Caco-2 (cell line): ENCODE results near the gene SLC39A11. TPM values are rescaled to one million over a fixed set of nuclear protein-coding genes. Genes with fewer than 3 reads are reported as not detected.

Experiments
- BruUV-seq: library from RNA; stranded (reverse); fragments of 400-500 nt; replicated peaks from 2 replicates; lab custom pipeline; 2021; lab: Mats Ljungman, UMichigan
- CTCF ChIA-PET: fragments of 300-600 bp; sonication (Branson Sonifier 250); formaldehyde crosslinking; loops from one replicate; lab custom pipeline; 2022; ENCODE audit warnings: antibody characterized with exemption; lab: Charles Lee
- POLR2A ChIA-PET: fragments of 300-600 bp; sonication (Branson Sonifier 250); formaldehyde crosslinking; loops from one replicate; lab custom pipeline; 2022; ENCODE audit warnings: antibody characterized with exemption; lab: Charles Lee
- DNase-seq, 2 experiments: peaks; one replicate each; pipeline versions ENCODE4 v3.0.0 to v3.0.0-alpha.2; 2020 to 2022
- H3K27me3 ChIP-seq: replicated peaks from 2 replicates; pipeline ENCODE4 v1.6.0; 2011; ENCODE audit warnings: low read length; ENCODE audit not compliant: control insufficient read depth, insufficient read depth
- H3K36me3 ChIP-seq: 2 replicates; pipeline ENCODE4 v1.5.1; 2011; ENCODE audit warnings: low read length; ENCODE audit not compliant: control insufficient read depth, insufficient read depth
- H3K4me1 ChIP-seq: fragments of 250-450 bp; sonication (Bioruptor Pico); 2 replicates; pipeline ENCODE4 v1.5.1; 2020; ENCODE audit warnings: mild to moderate bottlenecking
- H3K4me3 ChIP-seq: 2 replicates; pipeline ENCODE4 v1.5.1; 2011; ENCODE audit warnings: low read depth, mild to moderate bottlenecking, control low read depth, low read length
- H3K9me3 ChIP-seq: fragments of 250-450 bp; sonication (Bioruptor Pico); 2 replicates; pipeline ENCODE4 v1.5.1; 2020; ENCODE audit warnings: mild to moderate bottlenecking, moderate library complexity
- H3K27ac Mint-ChIP-seq: one replicate; pipeline ENCODE4 v1.8.0; 2022; ENCODE audit warnings: mixed read lengths; ENCODE audit not compliant: unreplicated experiment
- H3K27me3 Mint-ChIP-seq: one replicate; pipeline ENCODE4 v1.8.0; 2022; ENCODE audit warnings: mixed read lengths; ENCODE audit not compliant: insufficient read depth, unreplicated experiment
- H3K36me3 Mint-ChIP-seq: one replicate; pipeline ENCODE4 v1.8.0; 2022; ENCODE audit warnings: mild to moderate bottlenecking, mixed read lengths; ENCODE audit not compliant: insufficient read depth, unreplicated experiment
- H3K4me1 Mint-ChIP-seq: one replicate; pipeline ENCODE4 v1.8.0; 2022; ENCODE audit warnings: low read depth, mixed read lengths; ENCODE audit not compliant: unreplicated experiment
- H3K4me3 Mint-ChIP-seq: one replicate; pipeline ENCODE4 v1.8.0; 2022; ENCODE audit warnings: mild to moderate bottlenecking, moderate library complexity, mixed read lengths; ENCODE audit not compliant: unreplicated experiment
- H3K9me3 Mint-ChIP-seq: one replicate; pipeline ENCODE4 v1.8.0; 2022; ENCODE audit warnings: mixed read lengths; ENCODE audit not compliant: unreplicated experiment
- intact Hi-C: fragments of 100-400 bp; cut with micrococcal nuclease; formaldehyde crosslinking; loops from one replicate; pipeline ENCODE4 v1.10.0; 2022; ENCODE audit not compliant: unreplicated experiment
- total RNA-seq: library from RNA; stranded (reverse); gene quantifications from 2 replicates; pipeline ENCODE4 v1.2.3, GENCODE V29; 2022
- TF ChIP-seq, protein P1 (sequence below), 2 experiments: fragments of 200-600 bp in 1 of 2; IDR thresholded peaks; 1 replicate in 1 of 2; 2 replicates in 1 of 2; pipeline versions ENCODE4 v1.5.1 to v1.8.0; 2011 to 2022; ENCODE audit warnings: antibody characterized with exemption in 1 of 2, control low read depth in 1 of 2, inconsistent platforms in 1 of 2, low read depth in 1 of 2, low read length in 1 of 2, mild to moderate bottlenecking in 1 of 2, moderate library complexity in 1 of 2; ENCODE audit not compliant: insufficient read depth in 1 of 2, severe bottlenecking in 1 of 2, unreplicated experiment in 1 of 2

SLC39A11 gene
- total RNA-seq, 1 experiment from 2014 or later: 26.4 TPM

DNA sequence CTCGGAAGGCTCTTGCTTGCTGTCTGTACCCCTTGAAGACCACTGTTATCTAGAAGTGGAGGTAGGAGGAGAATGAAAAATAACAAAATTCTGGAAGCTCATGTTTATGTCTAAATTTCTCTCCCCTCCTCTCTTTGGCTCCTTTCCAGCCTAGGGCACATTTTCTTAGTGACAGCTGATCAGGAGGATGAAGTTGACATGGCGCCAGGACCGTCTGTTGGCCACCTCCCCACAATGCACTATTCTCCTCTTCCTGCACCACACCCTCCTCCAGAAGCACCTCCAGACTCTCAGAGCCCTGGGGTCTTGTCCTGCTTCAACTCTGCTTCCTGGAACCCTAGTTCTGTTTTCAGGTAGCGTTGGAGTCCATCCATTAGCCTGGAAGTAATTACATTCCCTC lies 46.8 kb upstream of the SLC39A11 start:
- peaks cover 2% of the 10 kb centered on the region for H3K27me3 Mint-ChIP-seq

DNA sequence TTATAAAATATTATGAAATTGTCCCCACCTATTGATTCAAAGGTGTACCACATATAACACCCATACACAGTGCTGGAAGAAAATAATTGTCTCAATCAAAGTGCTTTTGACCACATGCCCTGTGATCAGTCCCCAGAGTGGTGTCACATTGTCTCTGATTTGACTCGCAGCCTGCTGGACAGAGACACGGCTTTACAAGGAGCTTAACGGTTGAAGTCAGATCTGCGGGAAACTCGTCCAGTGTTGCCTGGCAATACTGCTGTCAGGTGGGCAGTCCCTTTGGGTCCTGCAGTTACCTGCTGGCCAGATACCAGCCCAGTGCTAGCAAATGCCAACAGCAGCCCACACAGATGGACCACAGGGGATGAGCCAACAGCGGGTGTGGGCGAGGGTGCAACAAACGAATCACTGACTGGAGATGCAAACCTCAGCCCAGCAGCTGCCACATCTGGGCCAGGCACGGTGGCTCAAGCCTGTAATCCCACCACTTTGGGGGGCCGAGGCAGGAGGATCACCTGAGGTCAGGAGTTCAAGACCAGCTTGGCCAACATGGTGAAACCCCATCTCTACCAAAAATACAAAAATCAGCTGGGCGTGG lies 46.2 kb upstream of the SLC39A11 start:
- no TSS peak for BruUV-seq
- no peaks in the 10 kb centered on the region for H3K4me1 Mint-ChIP-seq

More for the DNA sequence above, 46.8 kb upstream of the SLC39A11 start:
- Histone ChIP-seq H3K4me3 (no peak overlapping the region), H3K4me1 (no peaks in the 10 kb centered on the region), H3K36me3 (no peaks in the 10 kb centered on the region), H3K9me3 (peaks cover under 1% of the 10 kb centered on the region; the same call in 1 of the 2 replicates), H3K27me3 (no peaks in the 10 kb centered on the region)
- ChIA-PET POLR2A (no interaction called here), CTCF (no interaction called here)
- DNase-seq: no peak
- TF ChIP-seq, protein P1, sequence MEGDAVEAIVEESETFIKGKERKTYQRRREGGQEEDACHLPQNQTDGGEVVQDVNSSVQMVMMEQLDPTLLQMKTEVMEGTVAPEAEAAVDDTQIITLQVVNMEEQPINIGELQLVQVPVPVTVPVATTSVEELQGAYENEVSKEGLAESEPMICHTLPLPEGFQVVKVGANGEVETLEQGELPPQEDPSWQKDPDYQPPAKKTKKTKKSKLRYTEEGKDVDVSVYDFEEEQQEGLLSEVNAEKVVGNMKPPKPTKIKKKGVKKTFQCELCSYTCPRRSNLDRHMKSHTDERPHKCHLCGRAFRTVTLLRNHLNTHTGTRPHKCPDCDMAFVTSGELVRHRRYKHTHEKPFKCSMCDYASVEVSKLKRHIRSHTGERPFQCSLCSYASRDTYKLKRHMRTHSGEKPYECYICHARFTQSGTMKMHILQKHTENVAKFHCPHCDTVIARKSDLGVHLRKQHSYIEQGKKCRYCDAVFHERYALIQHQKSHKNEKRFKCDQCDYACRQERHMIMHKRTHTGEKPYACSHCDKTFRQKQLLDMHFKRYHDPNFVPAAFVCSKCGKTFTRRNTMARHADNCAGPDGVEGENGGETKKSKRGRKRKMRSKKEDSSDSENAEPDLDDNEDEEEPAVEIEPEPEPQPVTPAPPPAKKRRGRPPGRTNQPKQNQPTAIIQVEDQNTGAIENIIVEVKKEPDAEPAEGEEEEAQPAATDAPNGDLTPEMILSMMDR (IDR thresholded peaks at IDR 0.05; ENCODE audit: insufficient read depth in 1 of 2, low read depth in 1 of 2, low read length in 1 of 2, severe bottlenecking in 1 of 2, unreplicated experiment in 1 of 2): no peak
- intact Hi-C loops: no loop called here
- BruUV-seq: no TSS peak
- no peaks in the 10 kb centered on the region for H3K36me3 Mint-ChIP-seq
- H3K9me3 Mint-ChIP-seq: no peaks in the 10 kb centered on the region
- no peak overlapping the region for H3K27ac Mint-ChIP-seq
- H3K4me1 Mint-ChIP-seq: no peaks in the 10 kb centered on the region
- H3K4me3 Mint-ChIP-seq: no peak overlapping the region

DNA sequence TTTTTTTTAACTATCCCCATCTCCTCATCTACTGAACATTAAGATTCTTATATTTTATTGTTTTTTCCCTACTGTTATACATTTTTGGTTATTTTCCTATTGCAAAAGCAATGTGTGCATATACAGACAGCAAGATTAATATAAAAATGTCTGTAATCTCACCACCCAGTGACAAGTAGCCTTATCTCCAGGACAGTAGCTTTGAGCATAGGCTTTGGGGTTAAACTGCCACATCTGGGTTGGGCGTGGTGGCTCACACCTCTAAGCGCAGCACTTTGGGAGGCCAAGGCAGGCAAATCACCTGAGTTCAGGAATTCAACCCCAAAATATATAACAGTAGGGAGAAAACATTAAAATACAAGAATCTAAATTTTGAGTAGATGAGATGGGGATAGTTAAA lies 44.9 kb upstream of the SLC39A11 start:
- POLR2A ChIA-PET: no interaction called here
- Histone ChIP-seq H3K4me1 (no peaks in the 10 kb centered on the region), H3K9me3 (no peaks in the 10 kb centered on the region), H3K36me3 (no peaks in the 10 kb centered on the region), H3K27me3 (no peaks in the 10 kb centered on the region), H3K4me3 (no peak overlapping the region)
- CTCF ChIA-PET: interaction anchor here (0.6 kb wide), 1 partner anchor 53 kb away, joined by 5 read pairs; no protein-coding TSS in a partner anchor
- H3K4me3 Mint-ChIP-seq: no peak overlapping the region
- intact Hi-C loops: no loop called here
- H3K4me1 Mint-ChIP-seq: no peaks in the 10 kb centered on the region
- DNase-seq: no peak
- no peak overlapping the region for H3K27ac Mint-ChIP-seq
- no peaks in the 10 kb centered on the region for H3K9me3 Mint-ChIP-seq
- peaks cover 2% of the 10 kb centered on the region for H3K27me3 Mint-ChIP-seq
- TF ChIP-seq, protein P1 (IDR thresholded peaks at IDR 0.05; ENCODE audit: insufficient read depth in 1 of 2, low read depth in 1 of 2, low read length in 1 of 2, severe bottlenecking in 1 of 2, unreplicated experiment in 1 of 2): no peak
- no TSS peak for BruUV-seq
- no peaks in the 10 kb centered on the region for H3K36me3 Mint-ChIP-seq

More for the DNA sequence above, 46.2 kb upstream of the SLC39A11 start:
- Histone ChIP-seq H3K36me3 (no peaks in the 10 kb centered on the region), H3K27me3 (no peaks in the 10 kb centered on the region), H3K4me1 (no peaks in the 10 kb centered on the region), H3K4me3 (no peak overlapping the region), H3K9me3 (no peaks in the 10 kb centered on the region)
- ChIA-PET CTCF (no interaction called here), POLR2A (no interaction called here)
- Mint-ChIP-seq H3K4me3 (no peak overlapping the region), H3K36me3 (no peaks in the 10 kb centered on the region), H3K9me3 (no peaks in the 10 kb centered on the region), H3K27me3 (peaks cover 2% of the 10 kb centered on the region), H3K27ac (no peak overlapping the region)
- TF ChIP-seq, protein P1 (IDR thresholded peaks at IDR 0.05; ENCODE audit: insufficient read depth in 1 of 2, low read depth in 1 of 2, low read length in 1 of 2, severe bottlenecking in 1 of 2, unreplicated experiment in 1 of 2): no peak
- intact Hi-C loops: no loop called here
- DNase-seq: no peak
